C4-2B (cell line): ENCODE results near the gene LEF1.
A peak's percentile ranks its signal among the peaks of the same experiment; 100 is the strongest.

Experiments
- H3K27ac ChIP-seq: fragments of 450-650 bp; 2 replicates; pipeline ENCODE4 v1.5.1; 2017
- ZFX ChIP-seq: fragments of 450-650 bp; IDR thresholded peaks from 2 replicates; pipeline ENCODE4 v1.6.1; 2017
- TF ChIP-seq, protein P1 (sequence below): fragments of 450-650 bp; conservative IDR thresholded peaks from 2 replicates; pipeline ENCODE4 v1.5.1; 2017; ENCODE audit warnings: mild to moderate bottlenecking

Gene LEF1

DNA sequence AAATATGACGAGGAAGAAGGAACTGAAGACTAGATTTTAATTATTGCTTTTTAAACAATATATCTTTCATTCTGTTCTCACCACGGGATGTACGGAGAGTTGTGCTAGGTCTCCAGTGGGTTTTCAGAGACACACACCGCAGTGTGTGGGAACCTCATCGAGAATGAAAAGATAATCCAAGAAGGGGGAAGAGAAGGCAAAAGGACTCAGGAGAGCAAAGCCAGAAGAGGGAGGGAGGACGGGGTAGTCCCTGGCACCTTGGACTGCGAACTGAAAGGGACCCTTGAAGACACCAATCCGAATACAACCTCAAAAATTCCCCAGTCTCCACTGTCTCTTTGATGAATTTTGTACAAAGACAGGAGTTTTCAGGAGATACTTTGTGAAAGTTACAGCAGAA, 932 bp upstream of the LEF1 start:
- H3K27ac ChIP-seq, result no peak overlapping the region
- no peak for TF ChIP-seq ZFX
- TF ChIP-seq, protein P1, sequence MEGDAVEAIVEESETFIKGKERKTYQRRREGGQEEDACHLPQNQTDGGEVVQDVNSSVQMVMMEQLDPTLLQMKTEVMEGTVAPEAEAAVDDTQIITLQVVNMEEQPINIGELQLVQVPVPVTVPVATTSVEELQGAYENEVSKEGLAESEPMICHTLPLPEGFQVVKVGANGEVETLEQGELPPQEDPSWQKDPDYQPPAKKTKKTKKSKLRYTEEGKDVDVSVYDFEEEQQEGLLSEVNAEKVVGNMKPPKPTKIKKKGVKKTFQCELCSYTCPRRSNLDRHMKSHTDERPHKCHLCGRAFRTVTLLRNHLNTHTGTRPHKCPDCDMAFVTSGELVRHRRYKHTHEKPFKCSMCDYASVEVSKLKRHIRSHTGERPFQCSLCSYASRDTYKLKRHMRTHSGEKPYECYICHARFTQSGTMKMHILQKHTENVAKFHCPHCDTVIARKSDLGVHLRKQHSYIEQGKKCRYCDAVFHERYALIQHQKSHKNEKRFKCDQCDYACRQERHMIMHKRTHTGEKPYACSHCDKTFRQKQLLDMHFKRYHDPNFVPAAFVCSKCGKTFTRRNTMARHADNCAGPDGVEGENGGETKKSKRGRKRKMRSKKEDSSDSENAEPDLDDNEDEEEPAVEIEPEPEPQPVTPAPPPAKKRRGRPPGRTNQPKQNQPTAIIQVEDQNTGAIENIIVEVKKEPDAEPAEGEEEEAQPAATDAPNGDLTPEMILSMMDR, result no peak

DNA sequence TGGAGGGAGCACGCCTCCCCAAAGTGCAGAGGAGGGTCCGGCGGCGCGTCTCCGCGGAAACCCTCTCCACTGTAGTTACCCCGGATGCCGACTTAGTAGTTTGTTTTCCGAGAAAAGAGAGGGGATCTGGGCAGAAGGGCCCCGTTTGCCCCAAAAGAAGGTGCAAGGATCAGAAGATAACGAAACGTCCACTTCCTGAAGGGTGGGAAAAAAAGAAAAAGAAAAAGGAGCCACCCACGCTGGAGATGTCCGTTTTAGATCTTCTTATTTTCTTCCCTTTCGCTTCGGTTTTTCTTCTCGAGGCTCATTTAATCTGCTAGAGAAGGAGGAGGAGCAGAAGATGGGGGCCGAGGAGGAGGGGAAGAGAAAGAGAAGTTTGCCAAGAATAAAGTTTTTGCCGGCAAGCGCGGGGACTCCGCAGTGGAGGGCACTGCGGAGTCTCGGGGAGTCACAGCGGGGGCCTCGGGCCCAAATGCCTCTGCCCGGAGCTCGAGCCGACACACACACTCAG, 517 bp downstream of the LEF1 start:
- peak overlapping the region; percentile 40 for H3K27ac ChIP-seq
- TF ChIP-seq, protein P1, result no peak
- TF ChIP-seq ZFX, result no peak

DNA sequence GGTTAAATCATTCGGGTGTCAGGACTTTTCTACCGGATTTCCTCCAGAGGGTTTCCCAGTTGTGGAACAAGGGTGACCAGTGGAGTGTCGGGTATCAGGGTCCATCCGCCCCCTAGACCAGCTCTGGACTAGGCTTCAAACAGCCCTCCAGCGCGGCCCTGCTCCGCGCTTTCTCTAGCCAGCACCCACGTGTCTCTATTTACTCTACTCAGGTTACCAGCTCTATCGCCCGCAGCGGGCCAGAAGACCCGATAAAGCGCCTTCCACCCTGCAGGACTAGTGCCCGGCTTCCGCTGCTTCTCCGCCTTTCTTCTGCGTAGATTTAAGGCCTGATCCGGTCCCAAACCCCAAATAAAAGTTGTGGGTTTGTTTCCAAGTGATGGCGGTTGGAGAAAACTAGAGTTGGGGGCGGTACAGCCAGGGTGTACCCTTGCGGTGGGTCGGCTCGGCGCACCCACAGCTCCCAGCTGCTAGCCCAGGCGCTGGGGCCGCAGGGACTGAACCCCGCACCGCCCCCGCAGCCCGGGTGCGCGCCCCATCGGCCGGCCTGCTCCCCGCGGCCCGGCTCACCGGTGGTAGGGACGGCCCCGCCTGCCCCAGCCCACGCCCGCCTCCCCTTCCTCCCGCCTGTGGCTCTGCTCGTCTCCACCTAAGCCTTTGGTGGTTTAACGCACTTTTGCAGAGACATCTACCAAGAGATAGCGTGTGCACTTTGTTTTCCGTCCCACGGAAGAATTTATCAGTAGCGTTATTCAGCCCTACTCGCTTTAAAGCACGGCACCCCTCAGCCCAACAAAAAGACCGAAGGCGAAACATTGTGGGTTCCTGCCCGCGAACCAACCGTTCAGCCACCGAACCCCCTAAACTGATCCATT, 2.1 kb downstream of the LEF1 start:
- TF ChIP-seq ZFX, result no peak
- TF ChIP-seq, protein P1, result no peak
- H3K27ac ChIP-seq, result no peak overlapping the region; the same call in 1 of the 2 replicates

DNA sequence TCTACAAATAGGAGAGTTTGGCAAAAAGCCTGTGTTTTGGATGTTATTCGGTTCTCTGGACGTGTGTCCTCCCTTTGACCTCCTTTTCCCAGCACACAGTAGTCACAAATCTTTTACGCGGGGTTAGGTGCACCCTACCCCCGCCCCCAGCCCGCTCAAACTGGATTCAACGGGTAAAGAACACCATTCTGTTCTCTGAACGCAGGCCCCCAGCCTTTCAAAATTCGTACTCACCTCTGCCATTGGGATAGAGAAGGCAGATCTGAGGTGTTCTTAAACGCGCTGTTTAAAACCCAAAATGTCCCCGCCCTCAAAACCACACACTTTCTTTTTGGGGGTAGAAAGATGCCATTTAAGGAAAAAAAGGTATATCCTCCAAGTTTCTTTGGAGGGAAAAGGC, 2.7 kb downstream of the LEF1 start:
- TF ChIP-seq, protein P1, result no peak
- TF ChIP-seq ZFX, result no peak
- no peak overlapping the region for H3K27ac ChIP-seq

DNA sequence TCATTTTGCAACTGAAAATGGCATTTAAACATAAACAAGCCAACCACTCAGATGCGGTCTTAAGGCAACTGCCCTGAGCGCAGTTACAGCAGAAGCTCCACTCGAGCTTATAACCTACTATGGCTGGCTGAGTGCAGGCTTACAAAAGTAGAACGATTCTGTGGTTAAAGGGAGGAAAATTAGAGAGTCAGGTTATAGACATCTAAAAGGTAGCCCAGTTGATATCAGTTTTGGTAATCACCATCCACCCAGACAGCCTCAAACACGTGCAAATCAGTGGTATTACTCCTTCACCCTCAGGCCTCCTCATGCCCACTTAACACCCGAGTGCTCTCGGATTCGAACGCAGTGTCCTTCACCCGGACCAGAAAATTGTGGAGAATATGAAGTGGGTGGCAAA, 3.1 kb downstream of the LEF1 start:
- H3K27ac ChIP-seq, result no peak overlapping the region
- no peak for TF ChIP-seq ZFX
- TF ChIP-seq, protein P1, result no peak

DNA sequence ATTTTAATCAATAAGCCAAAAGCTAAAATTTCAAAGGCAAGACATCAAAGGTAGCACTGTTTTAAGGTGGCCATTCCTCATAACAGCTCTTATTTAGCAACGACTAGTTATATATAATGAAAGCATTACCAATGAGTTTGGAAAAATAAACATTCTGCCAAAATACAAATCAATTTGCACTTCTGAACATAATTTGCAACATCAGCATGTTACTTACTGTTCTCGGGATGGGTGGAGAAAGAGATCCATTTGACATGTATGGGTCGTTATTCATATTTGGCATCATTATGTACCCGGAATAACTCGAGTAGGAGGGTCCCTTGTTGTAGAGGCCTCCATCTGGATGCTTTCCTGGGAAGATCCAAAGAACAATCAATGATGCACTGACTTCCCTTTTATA, 5.4 kb downstream of the LEF1 start:
- no peak overlapping the region for H3K27ac ChIP-seq
- TF ChIP-seq ZFX, result no peak
- TF ChIP-seq, protein P1, result no peak

DNA sequence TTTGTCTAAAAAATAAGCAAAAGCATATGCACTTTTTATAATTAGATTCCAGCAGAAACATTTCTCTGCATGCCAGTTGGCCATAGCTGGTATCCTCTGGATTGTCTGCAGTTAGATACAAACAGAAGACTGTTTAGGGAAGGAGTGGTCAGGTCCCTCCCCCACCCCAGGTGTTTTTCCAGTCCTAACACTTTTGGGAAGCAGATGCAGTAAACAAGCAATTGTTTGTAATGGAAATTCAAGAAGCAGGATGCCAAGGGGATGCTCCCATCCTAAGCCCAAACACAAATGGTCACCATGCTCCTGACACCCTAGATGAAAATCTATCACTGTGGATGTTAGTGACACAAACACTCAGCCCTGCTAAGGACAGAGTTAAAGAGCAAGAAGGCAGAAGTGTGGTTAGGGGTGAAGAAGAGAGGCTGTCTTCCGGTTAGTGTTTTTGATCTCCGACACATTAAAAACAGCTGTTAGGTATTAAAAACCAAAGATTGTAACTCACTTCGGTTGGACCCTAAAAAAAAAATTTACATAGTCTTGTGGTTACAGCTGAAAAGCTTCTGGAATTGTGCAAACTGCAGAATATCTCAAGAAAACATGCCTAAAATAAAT, 7.9 kb downstream of the LEF1 start:
- TF ChIP-seq ZFX, result no peak
- TF ChIP-seq, protein P1, result no peak
- H3K27ac ChIP-seq, result no peak overlapping the region
